Ovary (tissue), 3 donors: ENCODE data around the gene EMX2.

ENCODE experiments used
- EP300 ChIP-seq: sonication (generic); formaldehyde crosslinking; IDR thresholded peaks from one replicate; pipeline ENCODE4 v1.6.1; 2017; ENCODE audit warnings: antibody characterized with exemption
- TF ChIP-seq, protein P1 (sequence below), 3 donors: fragments of 450-650 bp in 2 of 3; fragments of 200-600 bp in 1 of 3; IDR thresholded peaks; one replicate each; pipeline versions ENCODE4 v1.5.1 to v1.8.0; 2016 to 2022; ENCODE audit warnings: antibody characterized with exemption in 3 of 3, mild to moderate bottlenecking in 1 of 3
- donor health status: DM: no; HTN: no; CAD: no.

DNA sequence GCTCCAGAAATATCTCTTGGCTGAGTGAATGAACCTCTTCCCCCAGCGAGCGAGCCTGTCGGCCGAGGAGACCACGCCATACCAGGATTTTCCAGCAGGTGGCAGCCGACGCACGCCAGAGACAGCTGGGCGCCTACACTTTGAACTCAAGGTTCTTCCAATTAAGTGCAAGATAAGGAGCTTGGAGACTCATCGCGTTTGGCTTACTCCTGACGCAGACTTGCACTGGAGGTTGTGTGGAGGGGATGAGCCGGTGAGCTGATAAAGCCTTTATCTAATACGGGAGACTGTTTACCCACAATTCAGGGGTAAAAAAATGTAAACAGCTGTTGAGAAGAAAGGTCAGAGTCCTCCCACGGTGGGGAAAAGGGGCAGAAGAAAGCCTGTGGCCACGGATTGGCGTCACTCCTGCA lies 45.9 kb upstream of the EMX2 start:
- TF ChIP-seq, protein P1, sequence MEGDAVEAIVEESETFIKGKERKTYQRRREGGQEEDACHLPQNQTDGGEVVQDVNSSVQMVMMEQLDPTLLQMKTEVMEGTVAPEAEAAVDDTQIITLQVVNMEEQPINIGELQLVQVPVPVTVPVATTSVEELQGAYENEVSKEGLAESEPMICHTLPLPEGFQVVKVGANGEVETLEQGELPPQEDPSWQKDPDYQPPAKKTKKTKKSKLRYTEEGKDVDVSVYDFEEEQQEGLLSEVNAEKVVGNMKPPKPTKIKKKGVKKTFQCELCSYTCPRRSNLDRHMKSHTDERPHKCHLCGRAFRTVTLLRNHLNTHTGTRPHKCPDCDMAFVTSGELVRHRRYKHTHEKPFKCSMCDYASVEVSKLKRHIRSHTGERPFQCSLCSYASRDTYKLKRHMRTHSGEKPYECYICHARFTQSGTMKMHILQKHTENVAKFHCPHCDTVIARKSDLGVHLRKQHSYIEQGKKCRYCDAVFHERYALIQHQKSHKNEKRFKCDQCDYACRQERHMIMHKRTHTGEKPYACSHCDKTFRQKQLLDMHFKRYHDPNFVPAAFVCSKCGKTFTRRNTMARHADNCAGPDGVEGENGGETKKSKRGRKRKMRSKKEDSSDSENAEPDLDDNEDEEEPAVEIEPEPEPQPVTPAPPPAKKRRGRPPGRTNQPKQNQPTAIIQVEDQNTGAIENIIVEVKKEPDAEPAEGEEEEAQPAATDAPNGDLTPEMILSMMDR (IDR thresholded peaks at IDR 0.05), result peak; percentile 83 to 90 (median 89)
- no peak for TF ChIP-seq EP300
